Tibial nerve (tissue), 4 donors: ENCODE results near the gene EYS.

Experiments
- EP300 ChIP-seq, 2 donors: sonication (generic); formaldehyde crosslinking; IDR thresholded peaks; one replicate each; pipeline ENCODE4 v1.6.1; 2017; ENCODE audit warnings: antibody characterized with exemption in 2 of 2, mild to moderate bottlenecking in 1 of 2
- TF ChIP-seq, protein P1 (sequence below), 5 experiments: fragments of 200-600 bp in 3 of 5; fragments of 450-650 bp in 2 of 5; sonication (generic) in 3 of 5; IDR thresholded peaks; one replicate each; pipeline ENCODE4 v1.5.1; 2016 to 2019; ENCODE audit warnings: antibody characterized with exemption in 5 of 5, mild to moderate bottlenecking in 3 of 5, moderate library complexity in 2 of 5

DNA sequence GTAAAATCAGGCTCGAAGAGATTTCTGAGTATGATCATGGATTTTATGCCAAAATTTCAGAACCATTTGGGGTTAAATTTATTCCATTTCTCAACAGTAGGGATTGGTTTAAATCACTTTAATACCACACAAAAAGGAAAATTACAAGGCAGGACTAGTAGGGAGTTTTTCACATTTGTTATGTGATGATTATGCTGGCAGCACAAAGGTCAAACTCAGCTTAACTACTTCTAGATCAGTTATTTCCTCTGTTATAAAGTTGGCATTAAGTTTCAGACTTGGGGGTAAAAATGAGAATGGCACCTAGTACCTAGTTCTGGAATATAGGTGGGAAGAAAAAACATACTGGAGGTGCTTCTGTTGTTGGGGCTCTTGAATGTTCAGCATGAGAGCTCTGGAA lies 2031.9 kb downstream of the EYS start:
- TF ChIP-seq, protein P1, sequence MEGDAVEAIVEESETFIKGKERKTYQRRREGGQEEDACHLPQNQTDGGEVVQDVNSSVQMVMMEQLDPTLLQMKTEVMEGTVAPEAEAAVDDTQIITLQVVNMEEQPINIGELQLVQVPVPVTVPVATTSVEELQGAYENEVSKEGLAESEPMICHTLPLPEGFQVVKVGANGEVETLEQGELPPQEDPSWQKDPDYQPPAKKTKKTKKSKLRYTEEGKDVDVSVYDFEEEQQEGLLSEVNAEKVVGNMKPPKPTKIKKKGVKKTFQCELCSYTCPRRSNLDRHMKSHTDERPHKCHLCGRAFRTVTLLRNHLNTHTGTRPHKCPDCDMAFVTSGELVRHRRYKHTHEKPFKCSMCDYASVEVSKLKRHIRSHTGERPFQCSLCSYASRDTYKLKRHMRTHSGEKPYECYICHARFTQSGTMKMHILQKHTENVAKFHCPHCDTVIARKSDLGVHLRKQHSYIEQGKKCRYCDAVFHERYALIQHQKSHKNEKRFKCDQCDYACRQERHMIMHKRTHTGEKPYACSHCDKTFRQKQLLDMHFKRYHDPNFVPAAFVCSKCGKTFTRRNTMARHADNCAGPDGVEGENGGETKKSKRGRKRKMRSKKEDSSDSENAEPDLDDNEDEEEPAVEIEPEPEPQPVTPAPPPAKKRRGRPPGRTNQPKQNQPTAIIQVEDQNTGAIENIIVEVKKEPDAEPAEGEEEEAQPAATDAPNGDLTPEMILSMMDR (IDR thresholded peaks at IDR 0.05): no peak
- TF ChIP-seq EP300 (IDR thresholded peaks at IDR 0.05): no peak
